Gastrocnemius medialis (tissue), 4 donors: Measurements from ENCODE around the gene PDZK1. TPM values are rescaled to one million over a fixed set of nuclear protein-coding genes. Genes with fewer than 3 reads are reported as not detected.

Experiments used
- ATAC-seq, 2 donors: fragments of 150-250 bp; one replicate each; pipeline ENCODE4 v1.9.1; 2016
- DNase-seq, 2 donors: peaks; one replicate each; pipeline ENCODE4 v3.0.0-alpha.2; 2019
- H3K27ac ChIP-seq, 4 donors: fragments of 200-600 bp; sonication (generic); 1 replicate in 1 of 4; 2 replicates in 3 of 4; pipeline ENCODE4 v1.5.1; 2016 to 2018; ENCODE audit warnings: mild to moderate bottlenecking in 2 of 4, moderate library complexity in 1 of 4
- H3K27me3 ChIP-seq, 3 donors: fragments of 200-600 bp; sonication (generic) in 2 of 3; 1 replicate in 1 of 3; 2 replicates in 2 of 3; pipeline versions ENCODE4 v1.5.1 to v1.6.0; 2016 to 2019; ENCODE audit warnings: mild to moderate bottlenecking in 1 of 3, moderate library complexity in 1 of 3
- H3K36me3 ChIP-seq, 2 donors: fragments of 200-600 bp; sonication (generic) in 1 of 2; one replicate each; pipeline ENCODE4 v1.5.1; 2017 to 2018
- H3K4me1 ChIP-seq, 2 donors: fragments of 200-600 bp; sonication (generic) in 1 of 2; one replicate each; pipeline ENCODE4 v1.5.1; 2016 to 2017; ENCODE audit warnings: mild to moderate bottlenecking in 2 of 2
- H3K4me3 ChIP-seq, 4 donors: fragments of 200-600 bp; sonication (generic) in 3 of 4; 1 replicate in 1 of 4; 2 replicates in 3 of 4; pipeline ENCODE4 v1.5.1; 2016 to 2019; ENCODE audit warnings: mild to moderate bottlenecking in 2 of 4
- H3K9me3 ChIP-seq, 3 donors: fragments of 200-600 bp; sonication (generic) in 2 of 3; 1 replicate in 1 of 3; 2 replicates in 2 of 3; pipeline ENCODE4 v1.5.1; 2016 to 2019
- POLR2A ChIP-seq, 2 donors: fragments of 450-650 bp; IDR thresholded peaks; one replicate each; pipeline ENCODE4 v1.6.1; 2017; ENCODE audit warnings: antibody characterized with exemption in 2 of 2, mild to moderate bottlenecking in 2 of 2, moderate library complexity in 2 of 2
- in situ Hi-C, 4 donors: fragments of 200-750 bp; cut with MboI; loops; one replicate each; pipeline versions ENCODE4 v1.15.0 to v1.8.0; 2017; ENCODE audit warnings: low sequenced_read_pairs in 4 of 4
- intact Hi-C: fragments of 100-400 bp; cut with DNase I; formaldehyde crosslinking; loops from one replicate; pipeline ENCODE4 v1.15.1; 2023; ENCODE audit warnings: low total_unique reads
- total RNA-seq, 4 donors: library from RNA; depleted of rRNA; stranded (reverse); fragments of >200 nt; gene quantifications; one replicate each; pipeline versions ENCODE4 v1.1.0 to v1.2.3, GENCODE V29; 2016
- TF ChIP-seq, protein P1 (sequence below), 5 experiments: fragments of 450-650 bp in 3 of 5; fragments of 200-600 bp in 2 of 5; sonication (generic) in 2 of 5; IDR thresholded peaks in 4 of 5; conservative IDR thresholded peaks in 1 of 5; 1 replicate in 4 of 5; 2 replicates in 1 of 5; pipeline ENCODE4 v1.5.1; 2016 to 2019; ENCODE audit warnings: antibody characterized with exemption in 5 of 5, mild to moderate bottlenecking in 3 of 5, moderate library complexity in 3 of 5

PDZK1 gene
- total RNA-seq, 4 donors from 2014 or later: 0.44 TPM; not detected in 3

DNA sequence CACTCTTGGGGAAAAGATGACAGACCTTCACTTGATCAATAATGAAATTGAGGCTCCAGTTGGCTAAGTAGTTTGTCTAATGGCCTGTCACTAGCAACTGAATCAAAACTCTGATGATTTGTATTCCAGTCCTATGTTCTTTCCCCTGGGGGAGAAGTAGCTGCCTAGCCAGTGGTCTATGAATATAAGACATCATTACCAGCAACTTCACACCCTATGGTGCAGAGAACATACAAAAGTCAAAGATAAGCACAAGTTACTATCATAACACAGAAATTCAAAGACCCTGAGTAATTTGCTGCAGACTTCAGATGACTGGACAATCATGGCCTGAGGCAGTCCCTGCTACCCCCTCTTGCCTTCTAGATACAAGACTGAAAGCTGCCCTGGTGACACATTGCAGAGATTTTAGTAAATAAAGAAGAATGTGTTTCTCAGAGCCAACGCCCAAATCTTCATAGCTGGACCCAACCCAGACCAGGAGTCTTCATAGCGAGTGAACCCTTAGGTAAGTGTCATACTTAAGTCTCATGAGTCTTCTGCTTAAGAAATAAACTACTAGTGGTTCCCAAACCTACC, 993 bp downstream of the PDZK1 start:
- H3K27ac ChIP-seq: no peak overlapping the region
- ATAC-seq (no peak), DNase-seq (no peak)
- no peaks in the 10 kb centered on the region for H3K27me3 ChIP-seq
- H3K4me3 ChIP-seq: no peak overlapping the region
- TF ChIP-seq, protein P1, sequence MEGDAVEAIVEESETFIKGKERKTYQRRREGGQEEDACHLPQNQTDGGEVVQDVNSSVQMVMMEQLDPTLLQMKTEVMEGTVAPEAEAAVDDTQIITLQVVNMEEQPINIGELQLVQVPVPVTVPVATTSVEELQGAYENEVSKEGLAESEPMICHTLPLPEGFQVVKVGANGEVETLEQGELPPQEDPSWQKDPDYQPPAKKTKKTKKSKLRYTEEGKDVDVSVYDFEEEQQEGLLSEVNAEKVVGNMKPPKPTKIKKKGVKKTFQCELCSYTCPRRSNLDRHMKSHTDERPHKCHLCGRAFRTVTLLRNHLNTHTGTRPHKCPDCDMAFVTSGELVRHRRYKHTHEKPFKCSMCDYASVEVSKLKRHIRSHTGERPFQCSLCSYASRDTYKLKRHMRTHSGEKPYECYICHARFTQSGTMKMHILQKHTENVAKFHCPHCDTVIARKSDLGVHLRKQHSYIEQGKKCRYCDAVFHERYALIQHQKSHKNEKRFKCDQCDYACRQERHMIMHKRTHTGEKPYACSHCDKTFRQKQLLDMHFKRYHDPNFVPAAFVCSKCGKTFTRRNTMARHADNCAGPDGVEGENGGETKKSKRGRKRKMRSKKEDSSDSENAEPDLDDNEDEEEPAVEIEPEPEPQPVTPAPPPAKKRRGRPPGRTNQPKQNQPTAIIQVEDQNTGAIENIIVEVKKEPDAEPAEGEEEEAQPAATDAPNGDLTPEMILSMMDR (IDR thresholded peaks at IDR 0.05 in 4 of 5, conservative IDR thresholded peaks at IDR 0.05 in 1 of 5): no peak
- no peak for TF ChIP-seq POLR2A (IDR thresholded peaks at IDR 0.05)
- no peaks in the 10 kb centered on the region for H3K4me1 ChIP-seq
- in situ Hi-C loops: no loop called here
- intact Hi-C loops: no loop called here
- no peaks in the 10 kb centered on the region for H3K9me3 ChIP-seq
- H3K36me3 ChIP-seq: no peaks in the 10 kb centered on the region

DNA sequence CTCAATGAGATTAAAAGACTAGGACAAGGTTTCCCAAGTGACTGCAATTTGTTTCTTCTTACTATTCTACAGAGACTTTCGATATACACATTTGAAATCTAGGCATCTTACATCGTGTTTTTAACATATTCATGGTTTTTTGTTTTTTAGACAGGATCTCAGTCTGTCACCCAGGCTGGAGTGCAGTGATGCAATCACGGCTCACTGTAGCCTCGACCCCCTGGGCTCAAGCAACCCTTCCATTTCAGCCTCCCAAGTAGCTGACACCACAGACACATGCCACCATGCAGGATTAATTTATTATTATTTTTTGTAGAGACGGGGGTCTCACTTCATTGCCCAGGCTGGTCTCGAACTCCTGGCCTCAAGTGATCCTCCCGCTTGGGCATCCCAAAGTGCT, 1.5 kb downstream of the PDZK1 start:
- Histone ChIP-seq H3K4me3 (no peak overlapping the region), H3K9me3 (no peaks in the 10 kb centered on the region), H3K27me3 (no peaks in the 10 kb centered on the region), H3K4me1 (no peaks in the 10 kb centered on the region), H3K36me3 (no peaks in the 10 kb centered on the region), H3K27ac (no peak overlapping the region)
- ATAC-seq (no peak), DNase-seq (no peak)
- intact Hi-C loops (no loop called here), in situ Hi-C loops (no loop called here)
- no peak for TF ChIP-seq POLR2A (IDR thresholded peaks at IDR 0.05)
- TF ChIP-seq, protein P1 (IDR thresholded peaks at IDR 0.05 in 4 of 5, conservative IDR thresholded peaks at IDR 0.05 in 1 of 5): no peak

DNA sequence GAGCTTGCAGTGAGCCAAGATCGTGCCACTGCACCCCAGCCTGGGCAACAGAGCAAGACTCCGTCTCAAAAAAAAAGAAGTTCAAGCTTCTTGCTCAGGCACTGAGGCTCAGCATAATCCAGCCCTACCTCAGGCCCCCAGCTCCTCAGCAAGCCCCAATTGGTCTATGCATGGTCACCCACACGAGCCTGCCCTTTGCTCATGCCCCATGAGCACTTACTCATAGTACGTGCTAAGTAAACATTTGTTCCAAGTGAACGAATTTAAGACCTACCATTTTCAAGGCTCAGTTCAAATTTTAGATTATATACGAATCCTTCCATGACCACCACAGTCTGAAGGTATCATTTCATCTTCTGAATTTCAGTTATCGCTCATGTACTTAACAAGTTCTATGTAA, 4.3 kb downstream of the PDZK1 start:
- no peaks in the 10 kb centered on the region for H3K36me3 ChIP-seq
- in situ Hi-C loops (no loop called here), intact Hi-C loops (no loop called here)
- ATAC-seq (no peak), DNase-seq (no peak)
- H3K9me3 ChIP-seq: no peaks in the 10 kb centered on the region
- no peaks in the 10 kb centered on the region for H3K27me3 ChIP-seq
- TF ChIP-seq POLR2A (IDR thresholded peaks at IDR 0.05): no peak
- TF ChIP-seq, protein P1 (IDR thresholded peaks at IDR 0.05 in 4 of 5, conservative IDR thresholded peaks at IDR 0.05 in 1 of 5): no peak
- no peak overlapping the region for H3K27ac ChIP-seq
- H3K4me1 ChIP-seq: no peaks in the 10 kb centered on the region
- no peak overlapping the region for H3K4me3 ChIP-seq

DNA sequence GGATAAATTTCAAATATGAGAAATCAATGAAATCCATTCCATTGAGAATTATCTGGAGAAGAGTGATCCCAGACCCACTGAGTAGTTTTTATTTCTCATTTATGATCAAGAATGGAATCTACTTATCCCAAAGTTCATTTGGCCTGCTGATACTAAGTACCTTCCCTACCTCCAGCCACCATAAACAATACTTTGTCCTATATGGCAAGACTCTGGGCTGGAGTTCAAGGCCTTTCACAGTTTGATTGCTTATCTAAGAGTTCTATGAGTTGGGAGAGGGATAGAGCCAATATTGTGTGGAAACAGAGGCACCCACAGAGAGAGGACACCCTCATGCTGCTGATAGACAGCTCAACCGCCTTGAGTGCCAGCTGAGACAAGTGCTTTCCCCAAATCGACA, 5.1 kb downstream of the PDZK1 start:
- no peak for DNase-seq
- in situ Hi-C loops (no loop called here), intact Hi-C loops (no loop called here)
- H3K4me1 ChIP-seq: no peaks in the 10 kb centered on the region
- no peaks in the 10 kb centered on the region for H3K27me3 ChIP-seq
- no peaks in the 10 kb centered on the region for H3K36me3 ChIP-seq
- H3K9me3 ChIP-seq: no peaks in the 10 kb centered on the region
- no peak overlapping the region for H3K4me3 ChIP-seq
- H3K27ac ChIP-seq: no peak overlapping the region
- no peak for ATAC-seq
- TF ChIP-seq, protein P1 (IDR thresholded peaks at IDR 0.05 in 4 of 5, conservative IDR thresholded peaks at IDR 0.05 in 1 of 5): no peak
- no peak for TF ChIP-seq POLR2A (IDR thresholded peaks at IDR 0.05)

DNA sequence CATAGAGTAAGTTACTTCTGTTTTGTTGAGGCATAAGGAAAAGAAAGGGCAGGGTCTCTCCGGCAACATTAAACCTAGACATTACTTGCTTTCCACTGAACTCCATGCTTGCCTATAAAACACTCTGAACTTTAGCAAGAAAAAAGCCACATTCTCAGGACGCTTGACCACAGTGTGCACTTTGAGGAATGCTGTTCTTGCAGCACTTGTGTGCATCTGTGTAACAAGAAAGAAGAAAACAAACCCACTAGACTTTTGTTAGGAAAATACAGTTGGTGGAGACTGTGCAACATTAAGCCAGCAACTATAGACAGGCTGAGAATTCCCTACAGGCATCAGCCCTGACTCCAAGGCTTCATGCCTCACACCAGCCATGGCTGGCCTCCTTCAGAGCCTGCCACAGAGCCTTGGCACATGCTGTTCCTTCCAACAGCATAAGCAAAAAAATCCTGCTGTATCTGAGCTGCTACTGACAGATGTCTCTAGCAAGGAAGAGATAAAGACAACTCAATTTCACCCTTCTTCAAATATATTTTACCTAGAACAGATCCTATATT, 5.8 kb downstream of the PDZK1 start:
- DNase-seq: no peak
- Histone ChIP-seq H3K4me3 (no peak overlapping the region), H3K4me1 (no peaks in the 10 kb centered on the region), H3K36me3 (no peaks in the 10 kb centered on the region), H3K27ac (no peak overlapping the region), H3K27me3 (no peaks in the 10 kb centered on the region), H3K9me3 (no peaks in the 10 kb centered on the region)
- in situ Hi-C loops: no loop called here
- intact Hi-C loops: no loop called here
- no peak for ATAC-seq
- TF ChIP-seq, protein P1 (IDR thresholded peaks at IDR 0.05 in 4 of 5, conservative IDR thresholded peaks at IDR 0.05 in 1 of 5): no peak
- TF ChIP-seq POLR2A (IDR thresholded peaks at IDR 0.05): no peak
